Measurements from ENCODE around the gene HSPA4L. TPM values are rescaled to one million over a fixed set of nuclear protein-coding genes. Genes with fewer than 3 reads are reported as not detected.

HSPA4L gene
- total RNA-seq, 1 experiment from 2014 or later: 16.4 TPM

DNA sequence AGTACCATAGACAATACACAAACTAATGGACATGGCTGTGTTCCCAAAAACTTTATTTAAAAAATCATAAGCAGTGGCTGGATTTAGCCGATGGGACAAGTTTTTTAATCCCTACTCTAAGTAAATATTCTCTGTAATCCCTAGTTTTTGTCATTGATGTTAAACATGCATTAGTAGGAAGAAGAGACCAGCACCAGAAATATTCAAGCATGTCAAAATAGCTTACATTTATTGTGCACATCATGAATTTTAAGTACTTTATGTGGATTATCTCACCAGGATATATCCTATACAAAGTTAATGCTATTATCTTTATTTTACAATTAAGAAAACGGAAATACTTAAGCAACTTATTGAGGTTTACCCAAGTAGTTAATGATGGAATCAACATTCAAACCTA lies 46.0 kb downstream of the HSPA4L start:
- H3K4me3 Mint-ChIP-seq (ENCODE audit: low read depth, unreplicated experiment): no peak overlapping the region
- H3K9me3 Mint-ChIP-seq (ENCODE audit: low read depth, unreplicated experiment): no peaks in the 10 kb centered on the region
- TF ChIP-seq CTCF (IDR thresholded peaks at IDR 0.05; ENCODE audit: unreplicated experiment): no peak
- DNase-seq: no peak
- H3K27me3 Mint-ChIP-seq (ENCODE audit: unreplicated experiment): no peaks in the 10 kb centered on the region
- CTCF ChIA-PET: no interaction called here
- H3K27ac Mint-ChIP-seq (ENCODE audit: unreplicated experiment): no peak overlapping the region
- no peaks in the 10 kb centered on the region for H3K36me3 Mint-ChIP-seq (ENCODE audit: insufficient read depth, unreplicated experiment)
- no TSS peak for BruUV-seq (replicated peaks)
- H3K4me1 Mint-ChIP-seq (ENCODE audit: low read depth, unreplicated experiment): no peaks in the 10 kb centered on the region
- intact Hi-C loops (cut with micrococcal nuclease; ENCODE audit: unreplicated experiment): no loop called here

DNA sequence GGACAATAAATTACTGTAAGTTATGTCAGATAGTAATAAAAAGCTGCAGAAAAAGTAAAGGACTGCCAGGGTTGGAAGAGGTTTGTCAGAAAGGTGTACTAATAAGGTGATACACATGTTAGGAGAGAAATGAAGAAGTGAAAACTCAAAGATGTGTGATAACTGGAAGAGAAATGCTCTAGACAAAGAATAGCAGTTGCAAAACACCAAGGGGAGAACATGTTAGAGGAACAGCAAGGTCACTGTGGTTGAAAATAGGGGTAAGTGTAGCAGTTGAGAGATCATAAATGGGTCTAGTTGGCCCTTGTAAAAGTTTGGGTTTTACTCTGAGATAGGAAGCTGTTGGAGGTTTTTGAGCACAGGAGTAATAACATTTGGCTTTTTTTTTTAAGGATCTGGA lies 46.9 kb downstream of the HSPA4L start:
- BruUV-seq (replicated peaks): no TSS peak
- CTCF ChIA-PET: no interaction called here
- H3K27ac Mint-ChIP-seq (ENCODE audit: unreplicated experiment): no peak overlapping the region

GRCh38 chr4:127832585-127832984 lies 50.5 kb downstream of the HSPA4L start:
- H3K4me3 Mint-ChIP-seq (ENCODE audit: low read depth, unreplicated experiment): no peak overlapping the region
- H3K27me3 Mint-ChIP-seq (ENCODE audit: unreplicated experiment): no peaks in the 10 kb centered on the region
- H3K9me3 Mint-ChIP-seq (ENCODE audit: low read depth, unreplicated experiment): no peaks in the 10 kb centered on the region
- no peaks in the 10 kb centered on the region for H3K36me3 Mint-ChIP-seq (ENCODE audit: insufficient read depth, unreplicated experiment)
- H3K27ac Mint-ChIP-seq (ENCODE audit: unreplicated experiment): no peak overlapping the region
- H3K4me1 Mint-ChIP-seq (ENCODE audit: low read depth, unreplicated experiment): no peaks in the 10 kb centered on the region
- TF ChIP-seq CTCF (IDR thresholded peaks at IDR 0.05; ENCODE audit: unreplicated experiment): no peak
- CTCF ChIA-PET: no interaction called here
- DNase-seq: no peak
- intact Hi-C loops (cut with micrococcal nuclease; ENCODE audit: unreplicated experiment): no loop called here
- BruUV-seq (replicated peaks): no TSS peak

More for the DNA sequence above, 46.9 kb downstream of the HSPA4L start:
- Mint-ChIP-seq H3K4me1 (ENCODE audit: low read depth, unreplicated experiment) (no peaks in the 10 kb centered on the region), H3K27me3 (ENCODE audit: unreplicated experiment) (no peaks in the 10 kb centered on the region), H3K9me3 (ENCODE audit: low read depth, unreplicated experiment) (no peaks in the 10 kb centered on the region), H3K36me3 (ENCODE audit: insufficient read depth, unreplicated experiment) (no peaks in the 10 kb centered on the region), H3K4me3 (ENCODE audit: low read depth, unreplicated experiment) (no peak overlapping the region)
- no peak for TF ChIP-seq CTCF (IDR thresholded peaks at IDR 0.05; ENCODE audit: unreplicated experiment)
- DNase-seq: no peak
- intact Hi-C loops (cut with micrococcal nuclease; ENCODE audit: unreplicated experiment): no loop called here

DNA sequence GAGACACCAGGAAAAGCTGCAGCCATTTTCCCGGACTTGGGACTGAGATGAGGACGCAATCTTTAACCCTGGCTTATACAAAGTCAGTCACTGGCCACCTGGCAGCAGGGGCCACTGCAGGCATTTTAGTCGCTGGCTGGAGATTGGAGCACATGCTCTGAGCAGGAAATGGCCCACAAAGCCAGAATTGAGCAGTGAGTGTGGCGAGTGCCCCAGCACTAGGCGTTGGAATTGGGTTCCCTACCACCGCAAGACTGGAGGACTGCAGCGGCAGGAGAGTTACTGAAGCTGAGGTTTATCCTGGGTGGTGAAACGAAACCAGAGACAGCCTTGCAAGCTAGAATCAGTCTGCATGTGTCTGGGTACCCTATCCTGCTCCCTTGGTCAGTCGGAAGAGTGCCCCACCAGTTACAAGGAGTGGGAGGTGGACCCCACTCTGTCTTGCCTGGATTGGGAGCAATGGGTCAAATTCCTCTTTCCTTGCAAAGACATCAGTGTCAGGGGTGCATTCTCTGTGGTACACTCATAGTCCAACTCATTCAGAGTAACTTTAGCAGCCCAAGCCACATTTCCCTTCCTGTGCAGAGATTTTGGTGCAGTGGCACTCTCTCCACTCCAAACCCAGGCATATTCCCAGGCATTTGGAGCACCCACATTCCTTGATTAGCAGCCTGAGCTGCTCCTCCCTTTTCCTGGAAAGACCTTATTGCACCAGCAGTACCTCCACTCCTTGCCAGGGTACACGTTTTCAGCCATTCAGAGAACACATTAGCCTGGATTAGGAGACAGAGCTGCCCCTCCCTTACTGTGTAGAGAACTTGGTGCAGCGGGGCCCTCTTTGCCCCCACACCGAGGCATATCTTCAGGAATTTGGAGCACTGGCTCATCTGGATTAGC lies 61.8 kb downstream of the HSPA4L start:
- no TSS peak for BruUV-seq (replicated peaks)
- no peak for TF ChIP-seq CTCF (IDR thresholded peaks at IDR 0.05; ENCODE audit: unreplicated experiment)
- H3K27me3 Mint-ChIP-seq (ENCODE audit: unreplicated experiment): no peaks in the 10 kb centered on the region
- CTCF ChIA-PET: no interaction called here
- H3K36me3 Mint-ChIP-seq (ENCODE audit: insufficient read depth, unreplicated experiment): no peaks in the 10 kb centered on the region
- no peaks in the 10 kb centered on the region for H3K4me1 Mint-ChIP-seq (ENCODE audit: low read depth, unreplicated experiment)
- intact Hi-C loops (cut with micrococcal nuclease; ENCODE audit: unreplicated experiment): no loop called here
- H3K4me3 Mint-ChIP-seq (ENCODE audit: low read depth, unreplicated experiment): no peak overlapping the region
- DNase-seq: no peak
- H3K27ac Mint-ChIP-seq (ENCODE audit: unreplicated experiment): no peak overlapping the region
- H3K9me3 Mint-ChIP-seq (ENCODE audit: low read depth, unreplicated experiment): peaks cover 7% of the 10 kb centered on the region
